Measurements from ENCODE around the gene CDR2.

Gene CDR2

GRCh38 chr16:22328081-22328725 lies 46.2 kb downstream of the CDR2 start:
- DNase-seq (ENCODE audit: extremely low read depth, low read depth): no peak
- TF ChIP-seq, protein P1, sequence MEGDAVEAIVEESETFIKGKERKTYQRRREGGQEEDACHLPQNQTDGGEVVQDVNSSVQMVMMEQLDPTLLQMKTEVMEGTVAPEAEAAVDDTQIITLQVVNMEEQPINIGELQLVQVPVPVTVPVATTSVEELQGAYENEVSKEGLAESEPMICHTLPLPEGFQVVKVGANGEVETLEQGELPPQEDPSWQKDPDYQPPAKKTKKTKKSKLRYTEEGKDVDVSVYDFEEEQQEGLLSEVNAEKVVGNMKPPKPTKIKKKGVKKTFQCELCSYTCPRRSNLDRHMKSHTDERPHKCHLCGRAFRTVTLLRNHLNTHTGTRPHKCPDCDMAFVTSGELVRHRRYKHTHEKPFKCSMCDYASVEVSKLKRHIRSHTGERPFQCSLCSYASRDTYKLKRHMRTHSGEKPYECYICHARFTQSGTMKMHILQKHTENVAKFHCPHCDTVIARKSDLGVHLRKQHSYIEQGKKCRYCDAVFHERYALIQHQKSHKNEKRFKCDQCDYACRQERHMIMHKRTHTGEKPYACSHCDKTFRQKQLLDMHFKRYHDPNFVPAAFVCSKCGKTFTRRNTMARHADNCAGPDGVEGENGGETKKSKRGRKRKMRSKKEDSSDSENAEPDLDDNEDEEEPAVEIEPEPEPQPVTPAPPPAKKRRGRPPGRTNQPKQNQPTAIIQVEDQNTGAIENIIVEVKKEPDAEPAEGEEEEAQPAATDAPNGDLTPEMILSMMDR (IDR thresholded peaks at IDR 0.05; ENCODE audit: low read depth, low read length): no peak

DNA sequence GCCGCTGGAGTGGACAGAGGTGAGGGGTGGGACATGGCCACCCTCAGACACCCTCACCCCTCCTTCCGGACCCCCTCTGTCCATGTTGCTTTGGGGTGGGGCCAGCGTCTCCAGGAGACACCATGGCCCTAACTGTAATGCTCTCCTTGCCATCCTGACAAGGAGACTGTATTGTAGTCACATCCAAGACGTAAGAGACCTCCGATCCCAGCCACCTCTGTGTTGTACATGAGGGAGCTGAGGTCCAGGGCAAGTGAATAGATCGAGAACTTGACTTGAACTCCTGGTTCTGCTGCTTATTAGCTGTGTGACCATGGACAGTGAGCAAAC lies 47.0 kb downstream of the CDR2 start:
- TF ChIP-seq, protein P1 (IDR thresholded peaks at IDR 0.05; ENCODE audit: low read depth, low read length): no peak

GRCh38 chr16:22326771-22327445 lies 47.5 kb downstream of the CDR2 start:
- TF ChIP-seq, protein P1 (IDR thresholded peaks at IDR 0.05; ENCODE audit: low read depth, low read length): no peak
- no peak for DNase-seq (ENCODE audit: extremely low read depth, low read depth)

More for the DNA sequence above, 47.0 kb downstream of the CDR2 start:
- no peak for DNase-seq (ENCODE audit: extremely low read depth, low read depth)

- no peak for DNase-seq (ENCODE audit: extremely low read depth, low read depth)
- TF ChIP-seq, protein P1 (IDR thresholded peaks at IDR 0.05; ENCODE audit: low read depth, low read length): no peak
Measured at GRCh38 chr16:22326369-22326652, 48.1 kb downstream of the CDR2 start.

GRCh38 chr16:22325598-22326368 lies 48.6 kb downstream of the CDR2 start:
- no peak for DNase-seq (ENCODE audit: extremely low read depth, low read depth)
- TF ChIP-seq, protein P1 (IDR thresholded peaks at IDR 0.05; ENCODE audit: low read depth, low read length): no peak

GRCh38 chr16:22324787-22325597 lies 49.4 kb downstream of the CDR2 start:
- TF ChIP-seq, protein P1 (IDR thresholded peaks at IDR 0.05; ENCODE audit: low read depth, low read length): no peak
- no peak for DNase-seq (ENCODE audit: extremely low read depth, low read depth)
